ENCODE results near the gene LSP1. TPM values are rescaled to one million over a fixed set of nuclear protein-coding genes. Genes with fewer than 3 reads are reported as not detected.

Gene LSP1
- total and polyA plus RNA-seq, 8 donors: 9.8 to 239 (median 58.9) TPM

DNA sequence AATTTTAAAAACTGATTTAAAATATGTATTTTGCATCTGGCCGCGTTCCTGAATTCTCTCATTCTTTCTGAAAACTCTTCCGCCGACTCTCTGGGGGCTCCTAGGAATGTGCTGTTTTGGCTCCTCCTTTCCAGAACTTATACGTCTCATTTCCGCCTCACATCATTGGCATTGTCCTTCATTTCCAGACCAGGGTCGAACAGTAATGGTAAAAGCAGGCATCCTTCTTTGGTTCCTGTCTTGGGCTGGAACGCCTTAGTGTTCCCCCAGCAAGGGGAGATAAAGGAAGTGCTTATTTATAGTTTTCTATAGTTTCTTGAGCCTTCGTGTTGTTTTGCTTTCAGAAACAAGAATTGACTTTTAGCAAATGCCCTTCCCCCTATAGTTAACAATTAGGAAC lies 55.7 kb downstream of the LSP1 start:
- Histone ChIP-seq H3K27ac (peak overlapping the region in 4 of 5 donors; percentile 32 to 60 (median 40)), H3K27me3 (peaks cover 0 to 15% (median 0%) of the 10 kb centered on the region in 3 donors), H3K4me3 (no peak overlapping the region), H3K9me3 (no peaks in the 10 kb centered on the region), H3K36me3 (no peaks in the 10 kb centered on the region), H3K4me1 (no peaks in the 10 kb centered on the region)
- no peak for TF ChIP-seq POLR2A (IDR thresholded peaks at IDR 0.05)
- TF ChIP-seq POLR2AphosphoS5 (IDR thresholded peaks at IDR 0.05): no peak
- no peak for TF ChIP-seq CTCF (IDR thresholded peaks at IDR 0.05)
- TF ChIP-seq EP300 (IDR thresholded peaks at IDR 0.05): no peak
- peak in 1 of 2 donors; percentile 88 for DNase-seq
- 45 to 57% (median 48%) methylated on average over 9 of the region's 9 CpGs for WGBS, 5 donors
- intact Hi-C loops (cut with DNase I; ENCODE audit: low total_unique reads): no loop called here

DNA sequence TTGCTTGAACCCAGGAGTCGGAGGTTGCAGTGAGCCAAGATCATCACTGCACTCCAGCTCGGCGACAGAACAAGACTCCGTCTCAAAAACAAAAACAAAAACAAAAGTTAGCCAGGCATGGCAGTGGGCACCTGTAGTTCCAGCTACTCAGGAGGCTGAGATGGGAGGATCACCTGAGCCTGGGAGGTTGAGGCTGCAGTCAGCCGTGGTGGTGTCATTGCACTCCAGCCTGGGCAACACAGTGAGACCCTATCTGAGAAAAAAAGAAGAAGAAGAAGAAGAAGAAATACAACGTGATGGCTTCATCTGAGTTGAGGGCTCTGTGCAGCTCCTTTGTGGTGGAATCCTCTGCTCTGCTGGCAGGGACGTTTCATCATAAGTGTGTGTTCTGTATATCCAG lies 56.6 kb downstream of the LSP1 start:
- 87 to 91% (median 91%) methylated on average over 7 of the region's 7 CpGs for WGBS, 5 donors
- Histone ChIP-seq H3K9me3 (no peaks in the 10 kb centered on the region), H3K27ac (peak overlapping the region in 1 of 5 donors; percentile 60), H3K4me1 (no peaks in the 10 kb centered on the region), H3K27me3 (peaks cover 0 to 19% (median 0%) of the 10 kb centered on the region in 3 donors), H3K4me3 (no peak overlapping the region), H3K36me3 (no peaks in the 10 kb centered on the region)
- TF ChIP-seq POLR2A (IDR thresholded peaks at IDR 0.05) (no peak), POLR2AphosphoS5 (IDR thresholded peaks at IDR 0.05) (no peak), CTCF (IDR thresholded peaks at IDR 0.05) (no peak), EP300 (IDR thresholded peaks at IDR 0.05) (no peak)
- intact Hi-C loops (cut with DNase I; ENCODE audit: low total_unique reads): no loop called here
- no peak for DNase-seq

DNA sequence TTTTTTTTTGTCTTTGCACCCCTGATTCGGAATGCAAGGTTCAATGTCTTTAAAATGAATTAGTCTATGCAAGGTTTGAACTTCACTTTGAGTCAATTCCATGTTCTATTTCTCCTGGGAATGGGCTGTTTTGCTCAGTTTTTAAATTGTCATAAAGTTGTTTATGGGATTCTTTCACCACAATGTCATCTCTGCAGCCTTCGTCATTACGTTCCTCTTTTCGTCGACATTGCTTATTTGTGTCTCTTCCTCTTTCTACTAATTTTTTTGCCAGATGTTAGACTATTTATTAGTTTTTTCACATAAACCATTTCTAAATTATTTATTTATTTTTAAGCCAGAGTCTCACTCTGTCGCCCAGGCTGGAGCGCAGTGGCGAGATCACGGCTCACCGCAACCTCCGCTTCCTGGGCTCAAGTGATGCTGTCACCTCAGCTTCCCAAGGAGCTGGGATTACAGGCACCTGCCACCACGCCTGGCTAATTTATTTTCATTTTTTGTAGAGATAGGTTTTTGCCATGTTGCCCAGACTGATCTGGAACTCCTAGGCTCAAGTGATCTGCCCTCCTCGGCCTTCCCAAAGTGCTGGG lies 59.5 kb downstream of the LSP1 start:
- no peak overlapping the region for H3K4me3 ChIP-seq
- TF ChIP-seq POLR2A (IDR thresholded peaks at IDR 0.05) (no peak), EP300 (IDR thresholded peaks at IDR 0.05) (no peak), POLR2AphosphoS5 (IDR thresholded peaks at IDR 0.05) (no peak), CTCF (IDR thresholded peaks at IDR 0.05) (no peak)
- H3K9me3 ChIP-seq: no peaks in the 10 kb centered on the region
- intact Hi-C loops (cut with DNase I; ENCODE audit: low total_unique reads): loop anchor here (2.0 kb wide), 1 partner anchor 22 kb away; no protein-coding TSS in a partner anchor
- H3K27me3 ChIP-seq: peaks cover 0 to 16% (median 0%) of the 10 kb centered on the region in 3 donors
- H3K4me1 ChIP-seq: peaks cover 0 to 7% (median 2%) of the 10 kb centered on the region in 4 donors
- 79 to 84% (median 83%) methylated on average over 13 of the region's 13 CpGs for WGBS, 5 donors
- DNase-seq: no peak
- H3K36me3 ChIP-seq: no peaks in the 10 kb centered on the region
- H3K27ac ChIP-seq: peak overlapping the region in 1 of 5 donors; percentile 30

DNA sequence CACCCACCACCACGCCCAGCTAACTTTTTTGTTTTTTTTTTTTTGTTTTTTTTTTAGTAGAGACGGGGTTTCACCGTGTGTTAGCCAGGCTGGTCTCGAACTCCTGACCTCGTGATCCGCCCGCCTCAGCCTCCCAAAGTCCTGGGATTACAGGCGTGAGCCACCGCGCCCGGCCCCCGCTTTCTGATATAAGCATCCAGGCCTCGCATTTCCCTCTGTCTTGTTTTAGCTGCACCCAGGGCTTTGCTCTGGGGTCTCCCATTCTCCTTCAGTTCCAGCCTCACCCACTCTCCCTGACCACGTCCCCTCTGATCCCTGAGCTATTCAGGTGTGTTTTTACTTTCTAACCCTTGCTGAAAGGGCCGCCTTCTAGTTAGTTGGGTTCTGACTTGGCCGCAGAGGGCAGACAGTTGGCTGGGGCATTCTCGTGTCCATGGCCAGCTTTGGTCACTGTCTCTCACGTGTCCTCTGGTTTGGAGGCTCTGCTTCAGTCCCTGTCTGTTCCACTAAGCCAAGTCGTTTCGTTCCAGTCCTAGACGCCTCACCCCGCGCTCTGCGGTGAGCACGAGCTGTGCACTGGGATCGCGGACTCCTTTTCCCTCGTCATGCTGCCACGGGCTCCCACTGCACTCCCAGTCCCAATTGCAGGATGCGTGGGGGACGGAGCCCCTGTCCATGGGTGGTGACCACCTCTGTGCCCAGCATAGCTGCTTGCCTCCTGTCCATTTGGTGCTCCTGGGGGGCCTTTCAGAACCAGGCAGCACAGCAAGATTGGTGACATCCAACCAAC lies 60.6 kb downstream of the LSP1 start:
- TF ChIP-seq POLR2A (IDR thresholded peaks at IDR 0.05) (no peak), CTCF (IDR thresholded peaks at IDR 0.05) (no peak), EP300 (IDR thresholded peaks at IDR 0.05) (no peak), POLR2AphosphoS5 (IDR thresholded peaks at IDR 0.05) (no peak)
- intact Hi-C loops (cut with DNase I; ENCODE audit: low total_unique reads): loop anchor here (2.0 kb wide), 1 partner anchor 21 kb away; no protein-coding TSS in a partner anchor
- no peaks in the 10 kb centered on the region for H3K36me3 ChIP-seq

More for the DNA sequence above, 60.6 kb downstream of the LSP1 start:
- DNase-seq: no peak
- Histone ChIP-seq H3K27ac (no peak overlapping the region), H3K4me3 (no peak overlapping the region), H3K9me3 (no peaks in the 10 kb centered on the region), H3K4me1 (peaks cover 0 to 10% (median 6%) of the 10 kb centered on the region in 4 donors), H3K27me3 (peaks cover 0 to 11% (median 0%) of the 10 kb centered on the region in 3 donors)
- 86 to 89% (median 88%) methylated on average over 26 to 31 of the region's 31 CpGs for WGBS, 5 donors

Measured in stomach (tissue), 9 donors.